Activated CD4-positive, alpha-beta T cell treated with anti-CD3 and anti-CD28 coated beads, Interleukin-2, amount 10 ng/mL, durations not matched to agents 24 days and 14 days (primary cell): ENCODE results near the gene CDH15. TPM values are rescaled to one million over a fixed set of nuclear protein-coding genes. Genes with fewer than 3 reads are reported as not detected.

Experiments used
- DNase-seq: peaks from one replicate; pipeline ENCODE4 v3.0.0; 2022
- H3K27ac Mint-ChIP-seq: one replicate; pipeline ENCODE4 v1.8.0; 2022; ENCODE audit warnings: mild to moderate bottlenecking, mixed read lengths
- H3K27me3 Mint-ChIP-seq: one replicate; pipeline ENCODE4 v1.8.0; 2022; ENCODE audit warnings: mixed read lengths
- H3K36me3 Mint-ChIP-seq: one replicate; pipeline ENCODE4 v1.8.0; 2022; ENCODE audit warnings: low read depth, mild to moderate bottlenecking, mixed read lengths
- H3K4me1 Mint-ChIP-seq: one replicate; pipeline ENCODE4 v1.8.0; 2021; ENCODE audit warnings: mixed read lengths
- H3K4me3 Mint-ChIP-seq: one replicate; pipeline ENCODE4 v1.8.0; 2022; ENCODE audit warnings: mild to moderate bottlenecking, moderate library complexity, mixed read lengths
- H3K9me3 Mint-ChIP-seq: one replicate; pipeline ENCODE4 v1.8.0; 2021; ENCODE audit warnings: mixed read lengths
- intact Hi-C: fragments of 100-400 bp; cut with micrococcal nuclease; formaldehyde crosslinking; loops from one replicate; pipeline ENCODE4 v1.15.1; 2023
- total RNA-seq: library from RNA; stranded (reverse); gene quantifications from 2 replicates; pipeline ENCODE4 v1.2.3, GENCODE V29; 2022

The CDH15 gene
- total RNA-seq, 1 donor from 2014 or later, result not detected

DNA sequence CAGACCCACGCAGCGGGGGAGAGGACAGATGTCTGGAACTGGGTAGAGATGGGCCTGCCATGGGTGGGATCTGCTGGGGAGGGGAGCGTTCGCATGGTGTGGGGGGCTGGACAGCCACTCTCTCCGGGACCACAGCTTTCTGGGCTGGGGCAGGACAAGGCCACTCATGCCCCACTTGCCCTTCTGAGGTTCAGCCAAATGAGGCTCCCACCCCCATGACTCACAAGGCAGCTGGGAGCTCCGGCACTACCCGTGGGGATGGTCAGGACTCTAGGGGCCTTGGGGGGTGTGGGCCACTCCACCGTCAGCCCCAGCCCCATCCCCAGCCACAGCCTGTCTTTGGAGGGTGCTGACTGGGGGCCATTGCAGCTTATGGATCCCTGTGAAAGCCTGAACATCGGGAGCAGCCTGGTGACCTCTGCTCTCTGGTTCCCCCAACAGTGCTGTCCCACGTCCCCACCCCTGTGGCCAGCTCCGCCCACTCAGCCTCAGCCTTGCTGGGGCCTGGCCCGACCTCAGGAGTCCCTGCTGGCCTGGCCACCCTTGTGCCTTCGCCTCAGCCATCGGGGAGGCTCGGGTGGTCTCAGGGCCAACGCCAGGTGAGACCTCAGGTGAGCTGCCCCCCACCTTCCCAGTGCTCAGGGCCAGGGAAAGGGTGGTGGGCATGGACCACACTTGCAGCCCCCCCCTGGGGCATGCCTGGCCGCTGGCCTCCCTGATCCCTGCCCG is 4.7 kb upstream of the CDH15 start:
- Mint-ChIP-seq H3K4me1 (peaks cover 6% of the 10 kb centered on the region), H3K36me3 (no peaks in the 10 kb centered on the region), H3K27me3 (peaks cover 6% of the 10 kb centered on the region), H3K27ac (no peak overlapping the region), H3K9me3 (no peaks in the 10 kb centered on the region), H3K4me3 (no peak overlapping the region)
- no peak for DNase-seq
- intact Hi-C loops, result loop anchor here (1.0 to 10.0 kb wide), 3 partner anchors 225 to 422 kb away; no protein-coding TSS in a partner anchor

DNA sequence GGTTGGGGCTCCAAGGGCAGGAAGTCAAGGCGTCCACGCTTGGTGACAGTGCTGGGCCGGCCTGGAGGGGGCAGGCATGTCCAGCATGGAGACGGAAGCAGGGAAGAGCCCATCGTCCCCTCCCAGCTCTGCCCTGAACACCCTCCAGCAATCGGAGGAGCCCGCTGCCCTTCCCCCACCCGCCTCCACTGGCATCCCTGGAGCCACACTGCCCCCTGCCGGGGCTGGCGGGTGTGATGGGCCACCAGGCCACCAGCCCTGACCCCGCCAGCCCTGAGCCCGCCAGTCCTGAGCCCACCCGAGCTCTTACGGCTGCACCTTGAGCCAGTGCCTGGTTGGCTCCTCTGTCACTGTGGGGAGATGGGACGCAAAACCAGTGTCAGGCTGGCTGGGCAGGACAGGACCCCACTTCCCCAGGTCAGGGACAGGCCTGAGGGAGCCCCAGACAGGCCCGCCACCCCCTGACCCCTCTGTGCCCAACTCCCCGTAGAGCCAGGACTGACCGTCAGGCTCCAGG is 4.1 kb upstream of the CDH15 start:
- H3K36me3 Mint-ChIP-seq, result no peaks in the 10 kb centered on the region
- intact Hi-C loops, result loop anchor here (1.0 to 10.0 kb wide), 3 partner anchors 225 to 423 kb away; no protein-coding TSS in a partner anchor
- H3K9me3 Mint-ChIP-seq, result no peaks in the 10 kb centered on the region
- H3K27me3 Mint-ChIP-seq, result peaks cover 6% of the 10 kb centered on the region
- no peak overlapping the region for H3K4me3 Mint-ChIP-seq
- H3K4me1 Mint-ChIP-seq, result peaks cover 6% of the 10 kb centered on the region
- H3K27ac Mint-ChIP-seq, result no peak overlapping the region
- peak; percentile 96 for DNase-seq

DNA sequence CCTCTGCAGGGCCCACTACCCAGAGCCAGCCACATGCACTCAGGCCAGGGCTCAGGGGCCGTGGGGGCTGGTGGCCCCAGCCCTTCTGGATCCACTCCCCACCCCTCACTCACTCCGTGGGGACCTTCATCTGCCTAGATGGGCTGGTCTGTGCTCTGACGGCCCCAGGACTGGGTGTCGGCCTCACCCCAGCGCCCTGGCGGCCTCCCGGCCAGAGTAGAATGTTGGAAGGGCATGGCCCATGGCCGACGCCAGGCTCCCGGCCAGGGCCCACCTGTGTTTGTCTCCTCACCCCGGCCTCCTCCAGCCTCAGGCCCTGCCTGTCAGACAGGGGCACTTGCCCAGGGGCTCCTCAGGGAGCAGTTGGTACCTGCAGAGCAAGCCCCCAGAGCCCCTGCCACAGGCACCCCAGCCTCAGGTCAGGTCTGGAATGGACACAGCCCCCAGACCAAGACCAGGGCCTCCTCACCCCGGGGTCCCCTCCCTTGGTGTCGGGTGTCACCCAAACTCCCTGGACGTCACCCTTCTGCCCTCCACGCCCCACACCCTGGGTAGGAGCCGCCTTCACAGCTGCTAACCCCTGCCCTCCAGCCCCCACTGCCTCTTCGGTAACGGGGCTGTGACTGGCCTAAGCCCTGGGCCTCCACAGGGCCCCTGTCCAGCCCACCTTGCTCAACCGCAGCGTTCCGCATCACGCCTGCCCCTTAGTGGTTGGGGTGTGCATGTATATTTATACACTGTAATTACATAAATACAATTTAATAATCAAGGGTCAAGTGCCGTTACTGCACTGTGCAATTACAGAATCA is 3.0 kb upstream of the CDH15 start:
- peaks cover 6% of the 10 kb centered on the region for H3K4me1 Mint-ChIP-seq
- H3K27me3 Mint-ChIP-seq, result peaks cover 6% of the 10 kb centered on the region
- H3K9me3 Mint-ChIP-seq, result no peaks in the 10 kb centered on the region
- DNase-seq, result no peak
- intact Hi-C loops, result loop anchor here (10.0 kb wide), 1 partner anchor 424 kb away; no protein-coding TSS in a partner anchor
- no peaks in the 10 kb centered on the region for H3K36me3 Mint-ChIP-seq
- H3K4me3 Mint-ChIP-seq, result no peak overlapping the region
- H3K27ac Mint-ChIP-seq, result no peak overlapping the region

DNA sequence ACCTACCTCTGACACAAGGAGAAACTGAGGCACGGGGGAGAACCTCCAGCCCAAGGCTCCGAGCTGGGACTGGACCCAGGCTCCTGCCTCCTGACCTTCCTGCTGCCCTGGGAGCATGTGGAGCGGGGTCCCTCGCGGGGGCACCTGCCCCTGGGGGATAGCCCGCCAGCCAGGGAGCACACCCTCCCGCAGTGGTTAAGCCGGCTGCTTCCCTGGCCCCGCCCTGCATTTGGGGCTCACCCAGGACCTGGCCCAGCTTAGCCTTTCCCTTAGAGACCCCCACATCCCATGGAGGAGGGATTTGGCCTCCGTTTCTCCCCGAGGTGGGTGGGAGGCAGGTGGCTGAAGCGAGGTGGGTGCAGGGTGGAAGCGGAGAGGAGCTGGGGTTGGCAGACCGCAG is 1.8 kb upstream of the CDH15 start:
- intact Hi-C loops, result loop anchor here (2.0 to 10.0 kb wide), 3 partner anchors 31 to 717 kb away; partner anchors contain the start of genes SLC22A31 and ZFPM1
- H3K36me3 Mint-ChIP-seq, result no peaks in the 10 kb centered on the region
- peaks cover 6% of the 10 kb centered on the region for H3K4me1 Mint-ChIP-seq
- no peak overlapping the region for H3K4me3 Mint-ChIP-seq
- peaks cover 6% of the 10 kb centered on the region for H3K27me3 Mint-ChIP-seq
- no peak for DNase-seq
- H3K27ac Mint-ChIP-seq, result no peak overlapping the region
- H3K9me3 Mint-ChIP-seq, result no peaks in the 10 kb centered on the region

DNA sequence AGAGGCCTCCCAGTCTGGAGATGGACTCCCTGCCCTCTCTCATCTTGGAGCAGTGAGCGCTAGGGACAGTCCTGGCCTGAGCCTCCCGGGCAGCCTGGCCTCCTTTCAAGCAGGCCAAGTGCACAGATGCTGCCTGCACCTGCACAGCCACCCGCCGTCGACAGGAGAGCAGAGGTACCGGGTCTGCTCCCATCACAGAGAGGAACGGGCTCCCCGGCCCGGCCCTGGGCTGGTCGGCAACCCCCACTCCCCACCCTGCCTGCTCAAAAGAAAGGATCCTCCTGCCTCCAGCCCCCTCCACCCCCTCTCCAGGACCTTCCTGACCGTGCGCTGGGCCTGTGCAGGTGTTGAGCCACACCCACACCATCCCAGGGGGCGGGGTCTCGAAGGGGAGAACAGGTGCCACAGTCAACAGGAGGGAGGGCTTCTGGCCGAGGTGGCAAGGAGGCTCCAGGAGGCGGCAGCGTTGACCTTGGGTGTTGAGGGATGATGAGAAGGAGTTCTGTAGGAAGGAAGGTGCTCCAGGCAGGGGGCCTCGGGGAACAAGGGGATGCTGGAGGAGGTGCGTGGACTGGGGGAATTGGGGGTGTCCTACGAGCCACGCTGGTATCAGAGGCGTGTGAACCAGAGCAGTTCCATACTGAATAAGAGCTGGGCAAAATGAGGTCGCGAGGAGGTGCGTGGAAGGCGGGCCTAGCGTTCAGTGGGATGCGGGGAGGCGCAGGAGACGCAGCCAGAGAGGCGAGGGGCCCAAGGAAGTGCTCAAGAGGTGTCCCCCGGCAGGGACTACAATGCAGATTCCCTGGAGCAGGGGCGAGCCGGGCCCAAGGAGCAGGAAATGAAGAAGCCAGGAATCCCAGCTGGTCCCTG is 967 bp upstream of the CDH15 start:
- H3K36me3 Mint-ChIP-seq, result no peaks in the 10 kb centered on the region
- peak overlapping the region; percentile 78 for H3K4me3 Mint-ChIP-seq
- H3K4me1 Mint-ChIP-seq, result peaks cover 6% of the 10 kb centered on the region
- peaks cover 6% of the 10 kb centered on the region for H3K27me3 Mint-ChIP-seq
- intact Hi-C loops, result loop anchor here (1.0 to 5.0 kb wide), 6 partner anchors 22 to 718 kb away; partner anchors contain the start of genes SLC22A31 and ZFPM1
- no peaks in the 10 kb centered on the region for H3K9me3 Mint-ChIP-seq
- DNase-seq, result peak; percentile 73
- peak overlapping the region; percentile 69 for H3K27ac Mint-ChIP-seq

DNA sequence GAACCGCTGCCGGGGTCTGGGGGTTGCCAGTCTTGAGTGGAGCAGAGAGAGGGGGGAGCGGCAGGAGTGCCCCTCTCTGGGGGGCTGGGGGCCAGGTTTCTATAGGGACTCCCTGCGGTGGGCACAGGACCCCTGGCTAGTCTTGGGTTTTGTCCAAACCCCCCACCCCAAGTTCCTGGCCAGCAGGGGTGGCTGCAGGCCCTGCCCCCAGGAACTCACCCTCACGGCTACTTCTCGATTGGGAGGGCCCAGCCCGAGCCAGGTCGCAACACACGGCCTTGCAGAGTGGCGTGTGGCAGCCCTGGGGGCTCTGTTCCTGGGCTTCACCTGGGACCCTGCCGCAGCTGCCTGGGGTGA is 601 bp downstream of the CDH15 start:
- H3K4me3 Mint-ChIP-seq, result no peak overlapping the region
- no peaks in the 10 kb centered on the region for H3K36me3 Mint-ChIP-seq
- H3K27me3 Mint-ChIP-seq, result peaks cover 3% of the 10 kb centered on the region
- DNase-seq, result no peak
- peaks cover 6% of the 10 kb centered on the region for H3K4me1 Mint-ChIP-seq
- H3K27ac Mint-ChIP-seq, result no peak overlapping the region
- intact Hi-C loops, result loop anchor here (5.0 kb wide), 1 partner anchor 720 kb away; the partner anchor contains the start of gene ZFPM1
- no peaks in the 10 kb centered on the region for H3K9me3 Mint-ChIP-seq

DNA sequence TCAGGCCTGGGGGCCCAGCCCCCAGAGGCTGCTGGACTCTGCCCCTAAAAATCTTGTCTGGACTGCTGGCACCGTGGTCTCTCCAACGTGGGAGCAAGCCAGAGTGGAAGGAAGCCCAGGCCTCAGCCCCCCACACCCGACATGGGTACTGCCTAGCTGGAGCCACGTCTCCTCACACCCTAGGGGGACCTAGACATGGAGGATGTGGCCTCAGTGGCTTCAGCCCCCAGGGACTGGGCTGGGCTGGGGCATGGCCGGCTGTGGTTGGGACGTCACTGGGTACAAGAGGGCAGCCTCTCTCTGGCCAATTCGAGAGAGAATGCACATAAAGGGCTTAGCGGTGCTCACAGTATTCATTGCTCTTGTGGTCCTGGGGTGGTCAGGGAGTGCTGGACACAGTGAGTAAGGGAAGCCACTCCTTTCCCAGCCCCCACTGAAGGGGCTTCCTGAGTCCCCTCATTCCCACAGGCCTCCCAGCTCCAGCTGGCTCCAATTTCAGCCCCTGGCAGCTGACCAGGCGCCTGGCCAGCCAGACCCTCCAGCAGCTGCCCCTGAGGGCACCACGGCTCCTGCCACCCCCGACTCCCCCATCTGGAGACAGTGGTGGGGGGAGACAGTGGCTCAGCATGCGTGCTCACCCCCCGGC is 1.1 kb downstream of the CDH15 start:
- Mint-ChIP-seq H3K27me3 (peaks cover 3% of the 10 kb centered on the region), H3K9me3 (no peaks in the 10 kb centered on the region), H3K4me3 (no peak overlapping the region), H3K4me1 (peaks cover 6% of the 10 kb centered on the region), H3K36me3 (no peaks in the 10 kb centered on the region), H3K27ac (no peak overlapping the region)
- intact Hi-C loops, result loop anchor here (5.0 kb wide), 1 partner anchor 720 kb away; the partner anchor contains the start of gene ZFPM1
- DNase-seq, result no peak

DNA sequence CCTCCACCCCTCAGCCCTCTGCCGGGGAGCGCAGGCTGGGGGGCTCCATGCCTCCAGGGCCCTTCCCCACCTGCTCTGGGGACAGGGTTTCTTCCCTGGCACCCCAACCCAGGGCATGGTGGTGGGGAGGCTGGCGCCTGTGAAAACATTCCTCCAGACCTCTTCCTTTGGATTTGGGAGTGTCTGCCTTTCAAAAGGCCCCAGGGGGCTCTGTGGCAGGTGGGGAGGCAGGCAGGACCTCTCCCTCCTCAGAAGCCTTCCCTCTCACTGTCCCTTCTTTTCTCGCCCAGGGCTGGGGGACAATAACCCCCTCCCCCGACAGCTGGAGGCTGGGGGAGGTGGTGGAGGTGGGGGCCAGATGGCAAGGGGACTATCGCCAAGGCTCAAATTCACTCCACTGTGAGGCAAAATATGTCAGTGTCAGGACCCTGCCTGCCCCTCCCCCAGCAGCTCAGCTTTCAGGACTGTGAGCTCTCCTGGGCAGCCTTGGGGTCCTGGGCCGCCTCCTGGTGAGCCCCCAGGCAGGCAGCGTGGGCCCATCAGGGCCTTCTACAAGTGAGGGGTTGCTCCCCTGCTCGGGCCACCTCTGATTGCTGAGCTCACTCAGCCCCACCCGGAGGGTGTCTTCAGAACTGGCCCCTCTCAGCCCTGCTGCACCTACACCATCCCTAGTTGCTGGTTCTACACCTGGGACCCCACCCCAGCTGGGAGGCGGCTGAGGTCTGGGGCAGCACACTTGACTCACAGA is 1.8 kb downstream of the CDH15 start:
- Mint-ChIP-seq H3K36me3 (no peaks in the 10 kb centered on the region), H3K4me1 (peaks cover 6% of the 10 kb centered on the region), H3K9me3 (no peaks in the 10 kb centered on the region), H3K27ac (no peak overlapping the region), H3K4me3 (no peak overlapping the region), H3K27me3 (peaks cover 3% of the 10 kb centered on the region)
- intact Hi-C loops, result loop anchor here (5.0 kb wide), 1 partner anchor 721 kb away; the partner anchor contains the start of gene ZFPM1
- DNase-seq, result no peak

DNA sequence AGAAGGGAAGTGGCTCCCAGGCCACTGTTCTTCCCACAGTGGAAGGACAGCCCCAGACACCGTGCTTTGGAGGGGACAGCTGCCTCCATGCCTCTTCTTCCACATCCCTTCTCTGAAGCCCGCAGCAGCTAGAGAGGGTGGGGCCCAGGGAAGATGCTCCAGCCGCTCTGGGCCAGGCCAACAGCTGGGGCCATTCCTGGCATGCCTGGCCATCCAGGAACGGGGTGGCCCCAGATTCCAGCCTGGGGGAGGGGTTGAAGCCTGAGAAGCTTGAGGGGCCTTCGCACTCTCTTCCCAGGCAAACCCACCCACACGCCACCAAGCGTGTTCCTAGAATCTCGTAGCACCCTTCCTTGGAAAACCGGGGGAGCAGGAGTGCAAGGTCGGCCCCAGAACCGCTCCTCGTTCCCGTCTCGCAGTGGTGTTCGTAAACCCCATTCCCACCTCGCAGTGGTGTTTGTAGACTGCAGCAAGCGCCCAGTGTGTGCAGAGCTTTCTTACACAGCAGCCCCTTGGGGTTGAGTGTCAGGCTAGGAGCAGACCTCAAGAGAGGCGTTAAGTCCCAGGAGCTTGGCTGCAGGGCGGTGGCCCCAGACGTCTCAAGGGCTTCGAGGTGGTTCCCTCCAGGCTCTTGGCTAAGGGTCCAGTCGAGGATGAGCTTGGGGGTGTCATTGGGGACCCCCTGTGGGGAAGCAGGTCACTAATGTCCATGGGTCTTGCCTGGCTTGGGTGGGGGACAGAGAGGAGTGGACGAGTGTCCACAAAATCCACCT is 2.7 kb downstream of the CDH15 start:
- no peak overlapping the region for H3K27ac Mint-ChIP-seq
- peaks cover 6% of the 10 kb centered on the region for H3K4me1 Mint-ChIP-seq
- H3K9me3 Mint-ChIP-seq, result no peaks in the 10 kb centered on the region
- H3K27me3 Mint-ChIP-seq, result peaks cover 3% of the 10 kb centered on the region
- intact Hi-C loops, result loop anchor here (5.0 kb wide), 1 partner anchor 722 kb away; the partner anchor contains the start of gene ZFPM1
- DNase-seq, result no peak
- no peak overlapping the region for H3K4me3 Mint-ChIP-seq
- H3K36me3 Mint-ChIP-seq, result no peaks in the 10 kb centered on the region

DNA sequence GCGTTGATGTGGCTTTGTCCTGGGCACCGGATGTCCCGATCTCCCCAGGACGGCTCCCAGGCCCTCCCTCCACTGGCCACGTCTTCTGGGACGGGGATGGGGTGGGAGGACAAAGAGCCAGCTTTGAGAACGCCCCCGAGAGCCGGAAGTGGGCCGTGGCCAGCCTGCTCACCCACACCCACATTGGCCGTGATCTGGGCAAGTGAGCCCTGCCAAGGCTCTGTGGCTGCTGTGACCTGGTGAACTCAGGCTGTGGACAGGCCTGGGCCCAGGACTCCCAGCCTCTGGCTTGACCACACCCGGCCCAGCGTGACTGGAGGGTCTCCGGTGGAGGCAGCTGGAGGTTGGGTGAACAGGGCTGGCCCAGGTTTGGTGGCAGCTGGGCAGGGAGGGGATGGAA is 3.3 kb downstream of the CDH15 start:
- no peak for DNase-seq
- no peaks in the 10 kb centered on the region for H3K9me3 Mint-ChIP-seq
- H3K36me3 Mint-ChIP-seq, result no peaks in the 10 kb centered on the region
- H3K27me3 Mint-ChIP-seq, result peaks cover 3% of the 10 kb centered on the region
- no peak overlapping the region for H3K27ac Mint-ChIP-seq
- intact Hi-C loops, result loop anchor here (5.0 kb wide), 1 partner anchor 723 kb away; the partner anchor contains the start of gene ZFPM1
- H3K4me3 Mint-ChIP-seq, result no peak overlapping the region
- peaks cover 6% of the 10 kb centered on the region for H3K4me1 Mint-ChIP-seq

DNA sequence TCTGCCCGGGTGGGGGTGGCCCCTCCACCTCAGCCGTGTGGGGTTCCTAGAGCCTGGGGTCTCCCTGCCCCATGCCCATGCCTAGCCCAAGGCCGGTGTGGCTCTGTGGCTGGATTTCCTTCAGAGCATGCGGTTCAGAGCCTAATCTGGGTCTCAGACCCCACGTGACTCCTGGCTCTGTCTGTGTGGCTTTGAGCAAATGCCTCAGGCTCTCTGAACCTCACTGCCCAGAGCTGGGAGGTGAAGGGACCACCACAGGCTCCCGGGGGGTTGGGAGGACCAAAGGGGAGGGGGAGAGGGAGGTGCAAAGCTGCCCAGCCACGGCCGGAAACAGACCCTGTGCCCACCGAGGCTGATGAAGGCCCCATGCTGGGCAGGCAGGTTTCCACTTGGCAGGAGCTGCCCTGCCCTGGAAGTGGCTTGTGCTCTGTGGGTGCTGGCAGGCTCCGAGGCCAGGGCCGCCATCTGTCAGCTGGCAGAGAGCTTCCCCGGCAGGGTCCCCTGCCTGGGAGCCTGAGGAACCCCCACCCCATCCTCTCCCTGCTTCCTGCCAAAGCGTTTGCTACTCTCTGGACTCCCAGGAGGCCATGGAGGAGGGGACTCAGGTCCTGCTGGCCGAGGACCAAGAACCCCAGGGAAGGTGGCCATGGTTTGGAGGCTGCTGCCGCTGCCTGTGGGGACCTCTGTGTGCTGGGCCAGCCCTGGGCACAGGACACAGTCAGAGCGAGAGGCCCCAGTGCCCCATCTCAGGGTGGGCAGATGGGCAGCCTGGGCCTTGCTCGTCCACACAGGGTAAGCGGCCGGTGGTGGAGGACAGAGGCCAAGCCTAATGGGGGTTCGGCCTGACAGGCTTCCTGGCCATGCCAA is 4.0 kb downstream of the CDH15 start:
- H3K4me1 Mint-ChIP-seq, result peaks cover 5% of the 10 kb centered on the region
- peaks cover 3% of the 10 kb centered on the region for H3K27me3 Mint-ChIP-seq
- H3K36me3 Mint-ChIP-seq, result no peaks in the 10 kb centered on the region
- intact Hi-C loops, result no loop called here
- H3K9me3 Mint-ChIP-seq, result no peaks in the 10 kb centered on the region
- no peak overlapping the region for H3K4me3 Mint-ChIP-seq
- H3K27ac Mint-ChIP-seq, result no peak overlapping the region
- no peak for DNase-seq
